SK-MEL-5 (cell line): ENCODE results near the gene OPRL1. TPM values are rescaled to one million over a fixed set of nuclear protein-coding genes. Genes with fewer than 3 reads are reported as not detected.

Source experiments
- DNase-seq: peaks from one replicate; pipeline ENCODE4 v3.0.0-alpha.2; 2016; ENCODE audit warnings: low read depth, low spot score
- in situ Hi-C: cut with HindIII; loops from 2 replicates; pipeline ENCODE4 v1.10.0; 2016; ENCODE audit warnings: low sequenced_read_pairs, high pct_unique_total_duplicates, low pct_unique_long_range_greater_than_20kb
- polyA plus RNA-seq, 2 experiments: library from polyadenylated mRNA; depleted of rRNA; stranded (reverse); fragments of >200 nt; gene quantifications; 2 replicates each; pipeline ENCODE4 v1.2.3, GENCODE V29; 2015
- total RNA-seq: library from RNA; depleted of rRNA; stranded (reverse); fragments of >200 nt; shearing (Covaris generic); gene quantifications from 2 replicates; pipeline ENCODE4 v1.2.3, GENCODE V29; 2014; rRNA removed

OPRL1 gene
- total RNA-seq = 2.1 and 3.2 TPM in 2 replicates
- polyA plus RNA-seq (2015; cell fraction: cytosol; rRNA removed) = 3.1 and 3.3 TPM in 2 replicates
- polyA plus RNA-seq (2015; cell fraction: nucleus; rRNA removed) = 2.1 and 2.5 TPM in 2 replicates

GRCh38 chr20:64080013-64080812, at the start of gene OPRL1:
Gene OPRL1, plus strand, starts transcription at chr20:64080082. Its CDS starts 12,639 bp downstream, at chr20:64092721.
- in situ Hi-C loops = no loop called here
- no peak for DNase-seq

- in situ Hi-C loops = no loop called here
- no peak for DNase-seq
These were observed 49.3 kb upstream of the OPRL1 start for GRCh38 chr20:64030371-64031134.

GRCh38 chr20:64031822-64032314, 48.0 kb upstream of the OPRL1 start:
- DNase-seq = no peak
- in situ Hi-C loops = no loop called here

GRCh38 chr20:64032706-64033624, 46.9 kb upstream of the OPRL1 start:
- in situ Hi-C loops = no loop called here
- no peak for DNase-seq

- in situ Hi-C loops = no loop called here
- DNase-seq = no peak
These were observed 45.8 kb upstream of the OPRL1 start for GRCh38 chr20:64033981-64034493.

- DNase-seq = no peak
- in situ Hi-C loops = no loop called here
These were observed 44.6 kb upstream of the OPRL1 start for GRCh38 chr20:64035066-64035932.

GRCh38 chr20:64035933-64036345, 43.9 kb upstream of the OPRL1 start, which contains the start of gene C20orf204:
Gene C20orf204, plus strand, starts transcription at chr20:64036182. Its CDS starts 142 bp downstream, at chr20:64036324.
- in situ Hi-C loops = no loop called here
- no peak for DNase-seq

- in situ Hi-C loops = no loop called here
- no peak for DNase-seq
These were observed 43.3 kb upstream of the OPRL1 start for GRCh38 chr20:64036346-64037198.

GRCh38 chr20:64037199-64037497, 42.7 kb upstream of the OPRL1 start:
- in situ Hi-C loops = no loop called here
- DNase-seq = no peak

- in situ Hi-C loops = no loop called here
- DNase-seq = no peak
These were observed 42.2 kb upstream of the OPRL1 start for GRCh38 chr20:64037498-64038213.

GRCh38 chr20:64038224-64038564, 41.7 kb upstream of the OPRL1 start:
- in situ Hi-C loops = no loop called here

GRCh38 chr20:64038565-64039292, 41.2 kb upstream of the OPRL1 start:
- DNase-seq = peak; percentile 63
- in situ Hi-C loops = no loop called here

More at GRCh38 chr20:64038224-64038564, 41.7 kb upstream of the OPRL1 start:
- DNase-seq = no peak

GRCh38 chr20:64039293-64040160, 40.4 kb upstream of the OPRL1 start:
- DNase-seq = no peak
- in situ Hi-C loops = no loop called here
